Smooth muscle cell (in vitro differentiated cells): ENCODE measurements around the gene PRKAR2A. TPM values are rescaled to one million over a fixed set of nuclear protein-coding genes. Genes with fewer than 3 reads are reported as not detected.
"Not testable (repeated sequence)": the region's sequence is repeated elsewhere in the genome, so short reads cannot be mapped to it uniquely, and the experiment has no call there.

Source experiments
- DNase-seq: peaks from one replicate; lab custom pipeline; 2025; ENCODE audit not compliant: unreplicated experiment; lab: John Stamatoyannopoulos, UW
- H2AFZ ChIP-seq: fragments of 200-600 bp; sonication (generic); 2 replicates; pipeline ENCODE4 v1.6.0; 2016; ENCODE audit warnings: antibody characterized with exemption, low read depth, mild to moderate bottlenecking
- H3F3A ChIP-seq: fragments of 200-600 bp; sonication (generic); 2 replicates; pipeline ENCODE4 v1.6.0; 2017; ENCODE audit warnings: antibody characterized with exemption, low read depth
- H3K27ac ChIP-seq: fragments of 200-600 bp; sonication (generic); 2 replicates; pipeline ENCODE4 v1.5.1; 2016; ENCODE audit warnings: low read depth, mild to moderate bottlenecking
- H3K27me3 ChIP-seq: fragments of 200-600 bp; sonication (generic); 2 replicates; pipeline ENCODE4 v1.6.1; 2016; ENCODE audit warnings: low read depth, mild to moderate bottlenecking
- H3K36me3 ChIP-seq: fragments of 200-600 bp; sonication (generic); 2 replicates; pipeline ENCODE4 v1.5.1; 2016; ENCODE audit warnings: low read depth
- H3K4me1 ChIP-seq: fragments of 200-600 bp; sonication (generic); 2 replicates; pipeline ENCODE4 v1.5.1; 2016; ENCODE audit warnings: low read depth
- H3K4me2 ChIP-seq: fragments of 200-600 bp; sonication (generic); 2 replicates; pipeline ENCODE4 v1.6.0; 2016; ENCODE audit warnings: mild to moderate bottlenecking
- H3K4me3 ChIP-seq: fragments of 200-600 bp; sonication (generic); 2 replicates; pipeline ENCODE4 v1.5.1; 2016; ENCODE audit warnings: mild to moderate bottlenecking
- H3K79me2 ChIP-seq: fragments of 200-600 bp; sonication (generic); 2 replicates; pipeline ENCODE4 v1.6.0; 2016; ENCODE audit warnings: low read depth, mild to moderate bottlenecking
- H3K9ac ChIP-seq: fragments of 200-600 bp; sonication (generic); 2 replicates; pipeline ENCODE4 v1.6.0; 2016; ENCODE audit warnings: low read depth
- H3K9me3 ChIP-seq: fragments of 200-600 bp; sonication (generic); replicated peaks from 2 replicates; pipeline ENCODE4 v1.5.1; 2016; ENCODE audit warnings: low read depth
- H4K20me1 ChIP-seq: fragments of 200-600 bp; sonication (generic); 2 replicates; pipeline ENCODE4 v1.6.0; 2016; ENCODE audit warnings: low read depth
- WGBS: methylation state at CpG from one replicate; pipeline ENCODE4 v1.1.7; 2016; ENCODE audit warnings: low lambda C conversion rate; 5-methylcytosine and 5-hydroxymethylcytosine counted together
- polyA plus RNA-seq: library from polyadenylated mRNA; unstranded; fragments of >200 nt; fragmentation: Nextera tagmentation; extraction: Ambion mirVana; gene quantifications from 2 replicates; pipeline ENCODE4 v1.2.1, GENCODE V29; 2016
- total RNA-seq: library from RNA; depleted of rRNA; stranded (reverse); fragments of >200 nt; gene quantifications from 2 replicates; pipeline ENCODE4 v1.2.3, GENCODE V29; 2014
- TF ChIP-seq, protein P1 (sequence below): fragments of 200-600 bp; sonication (generic); IDR thresholded peaks from 2 replicates; pipeline ENCODE4 v1.5.1; 2017; ENCODE audit warnings: borderline replicate concordance, mild to moderate bottlenecking, antibody characterized with exemption; ENCODE audit not compliant: insufficient read depth, poor library complexity, severe bottlenecking

PRKAR2A gene
- total and polyA plus RNA-seq, 2 experiments from 2014 or later, result 13.5 to 36.7 TPM

DNA sequence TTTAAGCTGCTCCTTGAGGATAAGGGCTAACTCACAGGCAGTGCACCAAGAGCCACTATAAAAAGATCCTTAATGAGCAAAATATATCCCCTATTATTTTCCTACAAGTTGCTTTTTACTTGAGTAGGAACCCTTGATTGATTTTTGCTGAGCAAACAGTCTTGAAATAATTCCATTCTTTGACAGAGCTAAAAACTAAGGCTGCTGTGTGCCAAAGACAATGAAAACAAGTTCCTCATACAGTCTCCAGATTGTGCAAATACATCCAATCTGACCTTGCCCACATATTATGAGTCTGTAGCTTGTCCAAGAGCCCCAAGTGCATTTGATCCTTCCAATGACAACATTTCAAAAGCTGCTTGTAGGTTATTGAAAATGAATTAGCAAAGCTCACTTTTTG lies 15.0 kb downstream of the PRKAR2A start:
- H3K27me3 ChIP-seq, result no peaks in the 10 kb centered on the region
- no peaks in the 10 kb centered on the region for H3K9me3 ChIP-seq
- H3K9ac ChIP-seq, result no peak overlapping the region
- TF ChIP-seq, protein P1, sequence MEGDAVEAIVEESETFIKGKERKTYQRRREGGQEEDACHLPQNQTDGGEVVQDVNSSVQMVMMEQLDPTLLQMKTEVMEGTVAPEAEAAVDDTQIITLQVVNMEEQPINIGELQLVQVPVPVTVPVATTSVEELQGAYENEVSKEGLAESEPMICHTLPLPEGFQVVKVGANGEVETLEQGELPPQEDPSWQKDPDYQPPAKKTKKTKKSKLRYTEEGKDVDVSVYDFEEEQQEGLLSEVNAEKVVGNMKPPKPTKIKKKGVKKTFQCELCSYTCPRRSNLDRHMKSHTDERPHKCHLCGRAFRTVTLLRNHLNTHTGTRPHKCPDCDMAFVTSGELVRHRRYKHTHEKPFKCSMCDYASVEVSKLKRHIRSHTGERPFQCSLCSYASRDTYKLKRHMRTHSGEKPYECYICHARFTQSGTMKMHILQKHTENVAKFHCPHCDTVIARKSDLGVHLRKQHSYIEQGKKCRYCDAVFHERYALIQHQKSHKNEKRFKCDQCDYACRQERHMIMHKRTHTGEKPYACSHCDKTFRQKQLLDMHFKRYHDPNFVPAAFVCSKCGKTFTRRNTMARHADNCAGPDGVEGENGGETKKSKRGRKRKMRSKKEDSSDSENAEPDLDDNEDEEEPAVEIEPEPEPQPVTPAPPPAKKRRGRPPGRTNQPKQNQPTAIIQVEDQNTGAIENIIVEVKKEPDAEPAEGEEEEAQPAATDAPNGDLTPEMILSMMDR, result no peak
- H3F3A ChIP-seq, result no peaks in the 10 kb centered on the region
- H3K79me2 ChIP-seq, result peaks cover 59% of the 10 kb centered on the region
- no peak overlapping the region for H3K4me3 ChIP-seq
- no peak overlapping the region for H3K27ac ChIP-seq
- DNase-seq, result no peak
- H3K4me1 ChIP-seq, result no peaks in the 10 kb centered on the region
- H3K36me3 ChIP-seq, result no peaks in the 10 kb centered on the region
- H3K4me2 ChIP-seq, result no peak overlapping the region
- peaks cover 59% of the 10 kb centered on the region for H4K20me1 ChIP-seq
- no peak overlapping the region for H2AFZ ChIP-seq

DNA sequence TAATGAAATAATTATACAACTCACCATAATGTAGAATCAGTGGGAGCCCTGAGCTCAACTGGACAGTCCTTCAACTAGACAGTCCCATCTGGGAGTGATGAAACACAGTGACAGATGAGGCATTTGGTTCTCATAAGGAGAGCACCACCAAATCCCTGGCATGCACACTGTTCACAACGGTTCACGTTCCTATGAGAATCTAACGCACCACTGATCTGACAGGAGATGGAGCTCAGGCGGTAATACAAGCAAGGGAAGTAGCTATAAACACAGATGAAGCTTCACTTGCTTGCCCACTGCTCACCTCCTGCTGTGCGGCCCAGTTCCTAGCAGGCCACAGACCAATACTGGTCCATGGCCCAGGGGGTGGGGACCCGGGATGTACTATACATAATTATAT lies 17.0 kb downstream of the PRKAR2A start:
- H3K27me3 ChIP-seq, result no peaks in the 10 kb centered on the region
- no peak overlapping the region for H3K9ac ChIP-seq
- H3K4me1 ChIP-seq, result no peaks in the 10 kb centered on the region
- TF ChIP-seq, protein P1, result no peak
- 87% methylated on average over 6 of the region's 6 CpGs for WGBS
- H3F3A ChIP-seq, result no peaks in the 10 kb centered on the region
- no peaks in the 10 kb centered on the region for H3K36me3 ChIP-seq
- no peaks in the 10 kb centered on the region for H3K9me3 ChIP-seq
- no peak overlapping the region for H3K4me2 ChIP-seq
- peaks cover 64% of the 10 kb centered on the region for H4K20me1 ChIP-seq
- peaks cover 51% of the 10 kb centered on the region for H3K79me2 ChIP-seq
- H2AFZ ChIP-seq, result no peak overlapping the region
- H3K4me3 ChIP-seq, result no peak overlapping the region
- H3K27ac ChIP-seq, result no peak overlapping the region
- no peak for DNase-seq

DNA sequence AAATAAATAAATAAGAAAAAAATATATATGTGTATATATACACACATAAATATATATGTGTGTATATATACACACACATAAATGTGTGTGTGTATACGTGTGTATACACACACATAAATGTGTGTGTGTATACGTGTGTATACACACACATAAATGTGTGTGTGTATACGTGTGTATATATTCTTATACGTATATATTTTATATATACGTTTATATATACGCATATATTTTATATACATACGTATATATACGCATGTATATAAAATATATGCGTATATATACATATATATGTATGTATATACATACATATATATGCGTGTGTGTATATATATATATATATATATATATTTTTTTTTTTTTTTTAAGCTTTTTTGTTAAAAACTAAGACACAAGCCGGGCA lies 18.1 kb downstream of the PRKAR2A start:
- not testable (repeated sequence) for H3F3A ChIP-seq, H2AFZ ChIP-seq, H3K27me3 ChIP-seq, H3K36me3 ChIP-seq, H3K4me1 ChIP-seq, H3K9ac ChIP-seq, H3K4me3 ChIP-seq, DNase-seq, H3K9me3 ChIP-seq, H3K27ac ChIP-seq, H3K4me2 ChIP-seq
- Histone ChIP-seq H3K79me2 (peaks cover 55% of the 10 kb centered on the region), H4K20me1 (peaks cover 72% of the 10 kb centered on the region)
- 97% methylated on average over 11 of the region's 11 CpGs for WGBS

DNA sequence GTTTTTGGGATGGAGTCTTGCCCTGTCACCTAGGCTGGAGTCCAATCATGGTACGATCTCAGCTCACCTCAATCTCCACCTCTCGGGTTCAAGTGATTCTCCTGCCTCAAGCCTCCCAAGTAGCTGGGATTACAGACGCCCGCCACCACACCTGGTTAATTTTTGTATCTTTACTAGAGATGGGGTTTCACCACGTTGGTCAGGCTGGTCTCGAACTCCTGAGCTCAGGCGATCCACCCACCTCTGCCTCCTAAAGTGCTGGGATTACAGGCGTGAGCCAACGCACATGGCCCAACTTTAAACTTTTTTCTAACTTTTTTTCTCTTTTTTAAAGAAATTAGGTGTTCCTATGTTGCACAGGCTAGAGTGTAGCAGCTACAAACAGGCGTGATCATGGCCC lies 19.8 kb downstream of the PRKAR2A start:
- not testable (repeated sequence) for H3K4me3 ChIP-seq, H3K27me3 ChIP-seq, H3K36me3 ChIP-seq, H3K27ac ChIP-seq, H3K9ac ChIP-seq, H3K4me2 ChIP-seq, H2AFZ ChIP-seq, H3K9me3 ChIP-seq, DNase-seq, H3F3A ChIP-seq, H3K4me1 ChIP-seq
- peaks cover 46% of the 10 kb centered on the region for H3K79me2 ChIP-seq
- 96% methylated on average over 10 of the region's 10 CpGs for WGBS
- H4K20me1 ChIP-seq, result peaks cover 79% of the 10 kb centered on the region

DNA sequence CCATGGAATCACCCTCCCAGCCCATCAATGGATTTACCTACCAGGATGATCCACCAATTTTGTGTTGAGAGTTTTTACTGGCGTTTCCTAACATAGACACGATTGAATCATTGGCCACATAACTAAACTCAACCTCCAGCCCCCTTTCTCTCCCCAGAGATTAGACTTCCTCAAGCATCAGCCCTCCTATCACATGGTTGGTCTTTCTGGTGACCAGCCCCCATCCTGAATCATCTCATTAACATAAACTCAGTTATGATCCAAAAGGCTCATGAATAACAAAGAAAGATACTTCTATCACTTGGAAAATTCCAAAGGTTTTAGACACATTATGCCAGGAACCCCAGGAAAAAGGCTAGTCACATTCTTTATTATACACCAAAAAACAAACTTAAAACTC lies 21.2 kb downstream of the PRKAR2A start:
- Histone ChIP-seq H3F3A (no peaks in the 10 kb centered on the region), H4K20me1 (peaks cover 78% of the 10 kb centered on the region), H3K27me3 (no peaks in the 10 kb centered on the region), H3K36me3 (no peaks in the 10 kb centered on the region), H3K9me3 (no peaks in the 10 kb centered on the region), H3K79me2 (peaks cover 46% of the 10 kb centered on the region), H3K4me3 (no peak overlapping the region), H3K27ac (no peak overlapping the region), H3K4me2 (no peak overlapping the region), H3K9ac (no peak overlapping the region), H3K4me1 (no peaks in the 10 kb centered on the region), H2AFZ (no peak overlapping the region)
- DNase-seq, result no peak
- 100% methylated on average over 2 of the region's 2 CpGs for WGBS
- TF ChIP-seq, protein P1, result no peak
